Effector CD8-positive, alpha-beta T cell (primary cell): ENCODE measurements around the gene RBMS1.

ENCODE experiments used
- DNase-seq: peaks from one replicate; lab custom pipeline; 2025; lab: John Stamatoyannopoulos, UW

Gene RBMS1

GRCh38 chr2:160408173-160408958, 85.2 kb downstream of the RBMS1 start:
- DNase-seq = no peak

- peak; percentile 33 for DNase-seq
Measured at GRCh38 chr2:160407393-160408172, 86.0 kb downstream of the RBMS1 start.

- peak; percentile 68 for DNase-seq
Measured at GRCh38 chr2:160406591-160407392, 86.8 kb downstream of the RBMS1 start.

GRCh38 chr2:160405077-160405867, 88.3 kb downstream of the RBMS1 start:
- DNase-seq = no peak

GRCh38 chr2:160402997-160403979, 90.3 kb downstream of the RBMS1 start:
- no peak for DNase-seq

GRCh38 chr2:160402501-160402900, 91.1 kb downstream of the RBMS1 start:
- no peak for DNase-seq

- DNase-seq = no peak
Measured at GRCh38 chr2:160401895-160402294, 91.7 kb downstream of the RBMS1 start.

- DNase-seq = no peak
Measured at GRCh38 chr2:160399880-160400279, 93.7 kb downstream of the RBMS1 start.

- no peak for DNase-seq
Measured at GRCh38 chr2:160397530-160397865, 96.1 kb downstream of the RBMS1 start.

- no peak for DNase-seq
Measured at GRCh38 chr2:160394153-160394552, 99.5 kb downstream of the RBMS1 start.

- DNase-seq = no peak
Measured at GRCh38 chr2:160392201-160392600, 101.4 kb downstream of the RBMS1 start.

GRCh38 chr2:160390544-160391455, 102.8 kb downstream of the RBMS1 start:
- no peak for DNase-seq

GRCh38 chr2:160389875-160390274, 103.7 kb downstream of the RBMS1 start:
- no peak for DNase-seq

GRCh38 chr2:160388464-160389263, 104.9 kb downstream of the RBMS1 start:
- no peak for DNase-seq

GRCh38 chr2:160387558-160388262, 105.9 kb downstream of the RBMS1 start:
- no peak for DNase-seq

- no peak for DNase-seq
Measured at GRCh38 chr2:160384791-160385190, 108.8 kb downstream of the RBMS1 start.

- DNase-seq = no peak
Measured at GRCh38 chr2:160381425-160381951, 112.1 kb downstream of the RBMS1 start.

- no peak for DNase-seq
Measured at GRCh38 chr2:160380611-160381010, 113.0 kb downstream of the RBMS1 start.
